ENCODE data around the gene KLHL10.
"Not testable (repeated sequence)": the region's sequence is repeated elsewhere in the genome, so short reads cannot be mapped to it uniquely, and the experiment has no call there.

KLHL10 gene

DNA sequence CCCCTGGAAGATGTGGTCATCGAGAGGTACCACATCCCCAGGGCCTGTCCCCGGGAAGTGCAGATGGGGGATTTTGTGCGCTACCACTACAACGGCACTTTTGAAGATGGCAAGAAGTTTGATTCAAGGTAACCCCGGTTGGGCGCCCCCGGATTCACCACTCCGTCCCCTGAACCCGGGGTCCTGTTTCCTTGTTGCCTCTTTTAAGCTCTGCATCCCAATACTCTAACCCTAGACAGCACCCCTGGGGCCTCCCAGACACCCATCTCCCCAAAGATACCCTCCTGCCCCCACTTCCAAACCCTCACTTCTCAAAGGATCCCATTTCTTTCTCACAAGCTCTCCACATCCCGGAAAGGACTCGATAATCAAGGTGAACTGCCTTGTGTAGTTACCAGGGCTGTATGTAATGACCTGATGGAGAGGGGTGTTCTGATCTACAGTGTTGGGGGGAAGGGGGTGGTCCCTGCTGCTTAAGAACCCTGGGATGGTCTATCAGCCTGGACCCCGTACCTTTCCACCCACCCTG is 24.4 kb upstream of the KLHL10 start:
- DNase-seq (ENCODE audit: low read depth) = no peak

DNA sequence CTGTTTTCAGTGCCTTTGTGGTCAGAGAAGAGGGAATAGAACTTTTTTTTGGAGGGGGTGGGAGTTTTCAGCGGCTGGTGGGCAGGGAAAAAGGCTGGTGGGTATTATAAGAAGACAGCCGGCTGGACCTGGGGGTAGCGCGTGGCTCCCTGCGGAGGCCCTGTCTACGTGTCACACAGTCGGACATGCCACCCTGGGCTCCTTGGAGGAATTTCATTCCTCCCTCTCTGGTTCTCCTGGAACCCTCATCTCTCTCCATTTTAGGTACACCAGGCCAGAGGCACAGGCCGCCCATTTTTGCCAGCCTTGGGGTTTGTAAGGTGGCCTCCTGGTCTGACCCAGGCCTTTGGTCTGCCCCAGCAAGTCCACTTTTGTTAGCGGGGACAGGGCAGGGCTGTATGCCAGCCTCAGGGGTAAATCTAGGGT is 23.9 kb upstream of the KLHL10 start:
- DNase-seq (ENCODE audit: low read depth) = no peak

DNA sequence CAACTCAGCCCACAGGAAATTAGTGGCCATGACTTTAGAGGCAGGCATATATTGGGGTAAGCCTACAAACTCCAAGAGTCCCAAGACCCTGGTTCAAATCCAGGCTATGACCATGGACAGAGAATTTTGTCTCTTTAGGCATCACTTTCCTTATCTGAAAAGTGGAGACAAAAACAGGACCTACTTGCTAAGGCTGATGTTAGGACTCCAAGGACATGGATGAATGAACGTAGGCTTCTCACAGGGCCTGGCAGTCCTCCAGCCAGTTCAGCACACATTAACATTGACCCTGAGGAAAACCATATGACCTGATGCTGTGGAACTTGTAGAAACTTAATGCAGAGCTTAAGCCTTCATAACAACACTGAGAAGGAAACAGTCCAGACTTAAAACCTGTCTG is 23.4 kb upstream of the KLHL10 start:
- DNase-seq (ENCODE audit: low read depth) = peak; percentile 67

DNA sequence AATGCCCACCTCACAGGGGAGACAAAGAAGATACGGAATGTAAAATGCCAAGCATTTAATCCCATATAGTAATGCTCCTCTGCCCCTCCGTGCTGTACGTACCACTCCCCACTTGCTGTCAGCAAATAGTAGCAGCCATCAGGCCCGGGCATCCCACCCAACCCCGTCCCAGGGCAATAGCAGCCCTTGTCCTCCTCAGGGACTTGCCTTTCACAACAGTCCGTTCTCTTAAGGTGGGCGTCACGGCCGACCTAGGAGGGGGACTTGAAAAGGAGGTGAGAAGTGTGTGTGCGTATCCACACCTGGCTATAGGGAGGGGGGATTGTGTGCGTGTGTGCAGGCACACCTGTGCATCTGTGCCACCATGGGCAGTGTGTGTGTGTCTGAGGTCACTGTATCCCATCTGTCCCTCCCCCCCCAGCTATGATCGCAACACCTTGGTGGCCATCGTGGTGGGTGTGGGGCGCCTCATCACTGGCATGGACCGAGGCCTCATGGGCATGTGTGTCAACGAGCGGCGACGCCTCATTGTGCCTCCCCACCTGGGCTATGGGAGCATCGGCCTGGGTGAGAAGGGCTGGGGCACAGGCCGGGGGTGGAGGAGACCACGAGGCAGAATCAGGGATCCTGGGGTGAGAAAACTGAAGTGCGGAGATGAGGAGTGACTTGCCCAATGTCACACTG is 20.8 kb upstream of the KLHL10 start:
- no peak for DNase-seq (ENCODE audit: low read depth)

DNA sequence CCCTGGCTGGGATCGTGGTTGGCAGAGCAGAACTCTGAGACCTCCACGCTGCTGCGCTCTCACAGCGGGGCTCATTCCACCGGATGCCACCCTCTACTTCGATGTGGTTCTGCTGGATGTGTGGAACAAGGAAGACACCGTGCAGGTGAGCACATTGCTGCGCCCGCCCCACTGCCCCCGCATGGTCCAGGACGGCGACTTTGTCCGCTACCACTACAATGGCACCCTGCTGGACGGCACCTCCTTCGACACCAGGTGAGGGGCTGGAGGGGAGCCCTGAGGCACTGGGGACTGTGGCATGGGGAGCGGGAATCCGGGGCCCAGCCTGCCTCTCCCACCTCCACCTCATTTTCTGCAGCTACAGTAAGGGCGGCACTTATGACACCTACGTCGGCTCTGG is 19.6 kb upstream of the KLHL10 start:
- DNase-seq (ENCODE audit: low read depth) = no peak

DNA sequence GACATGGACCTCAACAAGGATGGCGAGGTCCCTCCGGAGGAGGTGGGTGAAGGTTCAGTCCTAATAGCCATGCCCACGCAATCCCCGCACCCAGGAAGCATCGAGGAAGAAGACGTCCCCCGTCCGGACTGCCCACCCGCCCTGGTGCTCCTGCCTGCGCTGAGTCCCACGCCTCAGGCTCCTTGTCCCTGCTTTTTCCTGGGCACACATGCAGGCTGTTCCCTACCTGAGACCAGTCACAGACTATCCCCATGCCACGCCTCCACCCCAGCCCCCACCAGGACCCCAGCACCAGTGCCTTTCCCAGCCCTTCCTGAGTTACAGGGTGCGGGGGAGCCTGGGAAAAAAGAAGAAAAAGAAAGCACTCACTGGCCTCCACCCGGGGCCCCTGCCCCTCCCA is 15.8 kb upstream of the KLHL10 start:
- no peak for DNase-seq (ENCODE audit: low read depth)

DNA sequence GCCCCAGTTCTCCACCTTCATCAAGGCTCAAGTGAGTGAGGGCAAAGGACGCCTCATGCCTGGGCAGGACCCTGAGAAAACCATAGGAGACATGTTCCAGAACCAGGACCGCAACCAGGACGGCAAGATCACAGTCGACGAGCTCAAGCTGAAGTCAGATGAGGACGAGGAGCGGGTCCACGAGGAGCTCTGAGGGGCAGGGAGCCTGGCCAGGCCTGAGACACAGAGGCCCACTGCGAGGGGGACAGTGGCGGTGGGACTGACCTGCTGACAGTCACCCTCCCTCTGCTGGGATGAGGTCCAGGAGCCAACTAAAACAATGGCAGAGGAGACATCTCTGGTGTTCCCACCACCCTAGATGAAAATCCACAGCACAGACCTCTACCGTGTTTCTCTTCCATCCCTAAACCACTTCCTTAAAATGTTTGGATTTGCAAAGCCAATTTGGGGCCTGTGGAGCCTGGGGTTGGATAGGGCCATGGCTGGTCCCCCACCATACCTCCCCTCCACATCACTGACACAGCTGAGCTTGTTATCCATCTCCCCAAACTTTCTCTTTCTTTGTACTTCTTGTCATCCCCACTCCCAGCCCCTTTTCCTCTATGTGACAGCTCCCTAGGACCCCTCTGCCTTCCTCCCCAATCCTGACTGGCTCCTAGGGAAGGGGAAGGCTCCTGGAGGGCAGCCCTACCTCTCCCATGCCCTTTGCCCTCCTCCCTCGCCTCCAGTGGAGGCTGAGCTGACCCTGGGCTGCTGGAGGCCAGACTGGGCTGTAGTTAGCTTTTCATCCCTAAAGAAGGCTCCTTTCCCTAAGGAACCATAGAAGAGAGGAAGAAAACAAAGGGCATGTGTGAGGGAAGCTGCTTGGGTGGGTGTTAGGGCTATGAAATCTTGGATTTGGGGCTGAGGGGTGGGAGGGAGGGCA is 15.1 kb upstream of the KLHL10 start:
- DNase-seq (ENCODE audit: low read depth) = no peak

DNA sequence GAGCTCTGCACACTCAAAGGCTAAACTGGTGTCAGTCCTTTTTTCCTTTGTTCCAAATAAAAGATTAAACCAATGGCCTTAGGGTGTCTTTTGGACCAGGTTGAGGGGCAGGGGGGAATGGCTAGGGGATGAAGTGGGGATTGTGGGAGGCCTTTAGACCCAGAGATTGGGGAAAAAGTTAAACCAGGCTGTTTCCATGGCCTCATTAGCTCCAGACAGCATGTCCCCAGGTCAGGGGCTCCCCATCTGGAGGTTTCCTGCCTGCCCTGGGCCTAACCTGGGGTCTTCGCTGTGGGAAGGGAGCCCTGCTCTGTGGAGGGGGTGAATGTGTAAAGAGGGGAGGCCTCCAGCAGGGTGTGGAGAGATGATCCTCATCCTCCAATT is 14.5 kb upstream of the KLHL10 start:
- no peak for DNase-seq (ENCODE audit: low read depth)

DNA sequence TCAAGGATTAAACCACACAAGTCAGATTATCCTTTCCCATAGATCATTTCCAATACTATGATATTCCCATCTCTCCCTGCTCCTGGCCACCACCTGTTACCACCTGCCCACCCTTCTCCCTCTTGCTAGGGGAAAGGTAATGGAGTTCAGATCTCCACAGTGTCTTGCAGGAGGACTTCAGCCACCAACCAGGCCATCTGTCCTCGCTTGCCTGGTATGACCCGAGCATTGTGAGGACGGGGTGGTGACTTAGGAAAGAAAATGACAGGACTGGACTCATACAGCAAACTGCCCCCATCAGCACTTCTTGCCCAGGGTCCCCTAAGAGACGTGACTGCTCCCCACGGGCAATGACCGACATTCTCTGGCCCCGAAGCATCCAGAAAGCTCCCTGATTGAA is 14.0 kb upstream of the KLHL10 start:
- DNase-seq (ENCODE audit: low read depth) = no peak

DNA sequence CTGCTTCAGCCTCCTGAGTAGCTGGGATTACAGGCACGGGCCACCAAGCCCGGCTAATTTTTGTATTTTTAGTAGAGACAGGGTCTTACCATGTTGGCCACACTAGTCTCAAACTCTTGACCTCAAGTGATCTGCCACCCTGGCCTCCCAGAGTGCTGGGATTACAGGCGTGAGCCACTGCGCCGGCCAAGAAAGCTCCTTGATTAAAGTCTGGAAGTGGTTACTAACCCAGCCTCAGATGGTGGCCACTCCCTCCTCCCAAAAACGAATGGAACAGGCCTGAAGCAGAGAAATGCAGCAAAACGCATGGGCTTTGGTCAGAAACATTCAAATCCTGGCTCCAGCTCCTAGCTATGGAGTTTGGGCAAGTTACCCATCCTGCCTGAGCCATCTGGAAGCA is 13.5 kb upstream of the KLHL10 start:
- DNase-seq (ENCODE audit: low read depth) = no peak

DNA sequence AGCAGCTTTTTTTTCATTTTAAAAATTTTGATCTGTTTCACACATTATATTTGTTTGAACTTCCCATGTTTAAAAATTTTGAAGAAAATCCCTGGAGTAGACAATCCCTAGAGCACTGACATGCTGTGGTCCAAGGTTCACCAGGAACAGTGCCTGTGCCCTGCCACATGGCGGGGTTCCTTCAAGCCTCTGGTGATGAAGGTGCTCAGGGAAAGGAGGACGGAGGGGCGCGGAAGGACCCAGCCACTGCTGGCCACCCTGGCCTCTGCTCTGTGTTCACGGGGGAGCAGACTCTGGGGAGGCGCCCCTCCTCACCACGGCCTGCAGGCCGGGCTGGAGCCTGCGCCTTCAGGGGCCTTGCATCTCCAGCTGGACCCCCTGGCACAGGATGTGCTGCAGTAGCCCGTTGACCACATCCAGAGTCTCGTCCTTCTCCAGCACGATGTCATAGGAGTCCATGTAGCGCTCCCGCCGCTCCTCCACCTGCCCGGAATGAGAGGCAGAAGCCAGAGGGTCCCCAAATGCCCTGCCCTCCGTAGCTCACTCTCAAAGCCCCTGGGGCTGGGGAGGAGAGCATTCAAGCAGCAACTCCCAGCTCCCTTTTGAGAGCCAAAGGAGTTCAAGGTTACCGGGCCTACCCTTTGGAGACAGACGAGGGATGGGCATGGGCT is 12.3 kb upstream of the KLHL10 start:
- DNase-seq (ENCODE audit: low read depth) = no peak

DNA sequence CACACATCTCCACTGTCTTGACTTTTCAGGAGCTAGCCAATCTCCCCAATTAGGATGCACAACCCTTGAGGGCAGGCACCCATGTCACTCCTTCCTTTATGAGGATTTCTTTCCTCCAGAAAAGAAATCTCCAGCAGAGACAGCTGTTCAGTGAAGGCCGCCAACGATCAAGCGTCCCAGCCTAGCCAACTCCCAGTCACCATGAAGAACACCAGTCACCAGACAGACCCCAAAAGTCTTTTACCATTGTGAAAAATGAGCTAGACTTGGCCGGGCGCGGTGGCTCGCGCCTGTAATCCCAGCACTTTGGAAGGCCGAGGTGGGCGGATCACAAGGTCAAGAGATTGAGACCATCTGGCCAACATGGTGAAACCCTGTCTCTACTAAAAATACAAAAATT is 7.7 kb upstream of the KLHL10 start:
- not testable (repeated sequence) for DNase-seq (ENCODE audit: low read depth)

DNA sequence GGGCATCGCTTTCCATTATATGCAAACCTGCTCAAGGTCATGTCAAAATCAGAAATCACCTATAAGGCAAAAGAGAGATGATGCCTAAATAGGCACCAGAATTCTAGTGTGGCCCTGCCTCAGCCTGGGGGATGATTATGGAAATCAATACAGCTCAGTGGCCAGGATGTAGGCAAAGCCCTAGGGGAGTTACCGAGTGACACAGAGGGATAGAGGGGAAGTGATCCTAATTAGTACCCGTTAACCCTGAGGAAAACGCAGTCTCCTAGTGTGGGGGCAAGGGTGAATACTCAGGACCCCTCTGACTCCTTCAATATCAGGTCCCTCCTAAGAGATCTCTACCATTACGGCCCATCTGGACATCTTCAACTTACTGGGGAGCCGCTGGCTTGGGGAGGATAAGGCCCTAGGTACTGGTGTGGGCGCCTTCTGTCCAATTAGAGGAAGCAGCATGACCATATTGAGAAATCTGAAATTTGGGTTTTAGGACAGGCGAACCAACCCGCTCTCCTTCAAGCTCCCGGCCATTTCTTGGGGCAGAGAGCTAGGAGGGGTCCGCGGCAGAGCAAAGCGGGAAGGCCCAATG is 2.3 kb upstream of the KLHL10 start:
- DNase-seq (ENCODE audit: low read depth) = no peak

DNA sequence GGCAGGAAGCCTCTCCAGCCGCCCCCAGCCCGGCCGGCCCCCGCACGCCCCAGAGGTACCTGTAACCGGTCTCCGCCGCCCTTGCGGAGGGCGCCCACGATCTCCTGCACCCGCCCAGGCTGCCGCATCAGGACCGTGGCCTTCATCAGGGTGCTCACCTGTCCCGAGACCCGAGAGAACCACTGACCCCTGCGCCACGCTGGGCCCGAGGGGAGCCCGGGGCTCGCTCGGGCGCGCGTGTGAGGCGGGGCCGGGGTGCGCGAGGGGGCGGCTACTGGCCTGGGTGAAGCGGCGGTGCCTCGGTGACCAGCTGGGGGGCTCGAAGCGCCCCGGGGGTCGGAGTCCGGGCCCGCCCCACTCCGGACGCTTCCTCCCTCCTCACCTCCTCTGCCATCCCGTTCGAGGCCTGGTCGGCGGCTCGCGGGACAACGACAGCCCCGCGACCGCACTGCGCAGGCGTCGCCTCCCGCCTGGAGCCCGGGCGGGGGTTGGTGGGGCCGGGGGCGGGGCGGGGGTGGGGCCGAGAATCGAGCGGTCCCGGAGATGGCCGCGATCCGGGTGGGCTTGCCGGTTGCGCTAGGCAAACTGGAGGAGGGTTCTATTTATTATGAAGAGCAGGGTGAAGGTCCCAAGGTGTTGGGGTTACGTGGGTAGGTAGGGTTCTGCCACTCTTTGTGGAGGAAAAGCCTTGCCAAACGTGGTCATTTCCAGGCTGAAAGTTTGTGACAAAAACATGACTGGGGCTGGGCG is 1.6 kb upstream of the KLHL10 start, which contains the start of gene NT5C3B:
Gene NT5C3B, minus strand, starts transcription at position 433 of the 750 bp plus-strand sequence. Its CDS starts 39 bp downstream, at position 394.
- DNase-seq (ENCODE audit: low read depth) = no peak

DNA sequence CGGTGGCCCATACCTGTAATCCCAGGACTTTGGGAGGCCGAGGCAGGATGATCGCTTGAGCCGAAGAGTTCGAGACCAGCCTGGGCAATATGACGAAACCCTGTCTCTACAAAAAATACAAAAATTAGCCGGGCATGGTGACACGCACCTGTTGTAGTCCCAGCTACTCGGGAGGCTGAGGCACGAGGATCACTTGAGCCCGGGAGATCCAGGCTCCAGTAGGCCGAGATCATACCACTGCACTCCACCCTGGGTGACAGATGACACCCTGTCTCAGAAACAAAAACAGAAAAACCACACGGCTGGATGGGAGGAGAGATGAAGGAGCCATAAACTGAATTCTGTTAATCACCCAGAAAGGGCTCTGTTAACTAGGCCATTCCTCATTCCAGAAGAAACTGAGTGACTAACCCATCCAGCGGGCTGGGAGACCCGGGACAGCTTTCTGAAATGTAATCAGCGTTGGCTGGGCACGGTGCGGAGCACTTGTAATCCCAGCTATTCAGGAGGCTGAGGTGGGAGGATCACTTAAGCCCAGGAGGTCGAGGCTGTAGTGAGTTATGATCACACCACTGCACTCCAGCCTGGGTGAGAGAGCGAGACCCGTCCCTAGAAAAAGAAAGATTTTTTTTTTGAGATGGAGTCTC is 952 bp upstream of the KLHL10 start:
- DNase-seq (ENCODE audit: low read depth) = no peak

DNA sequence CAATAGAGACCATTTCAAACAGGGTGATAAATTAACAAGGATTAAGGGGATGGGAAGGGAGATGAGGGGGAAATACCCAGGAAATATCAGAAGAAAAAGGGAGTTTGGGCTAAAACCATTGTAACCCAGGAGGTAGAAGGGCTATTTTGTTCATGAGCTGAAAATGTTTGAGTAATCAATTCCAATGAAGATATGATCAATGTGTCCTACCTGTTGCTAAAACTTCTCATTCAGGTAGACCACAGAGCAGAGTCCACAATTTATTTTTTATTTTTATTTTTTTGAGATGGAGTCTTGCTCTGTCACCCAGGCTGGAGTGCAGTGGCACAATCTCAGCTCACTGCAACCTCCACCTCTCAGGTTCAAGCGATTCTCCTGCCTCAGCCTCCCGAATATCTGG is 1.8 kb downstream of the KLHL10 start:
- not testable (repeated sequence) for DNase-seq (ENCODE audit: low read depth)

DNA sequence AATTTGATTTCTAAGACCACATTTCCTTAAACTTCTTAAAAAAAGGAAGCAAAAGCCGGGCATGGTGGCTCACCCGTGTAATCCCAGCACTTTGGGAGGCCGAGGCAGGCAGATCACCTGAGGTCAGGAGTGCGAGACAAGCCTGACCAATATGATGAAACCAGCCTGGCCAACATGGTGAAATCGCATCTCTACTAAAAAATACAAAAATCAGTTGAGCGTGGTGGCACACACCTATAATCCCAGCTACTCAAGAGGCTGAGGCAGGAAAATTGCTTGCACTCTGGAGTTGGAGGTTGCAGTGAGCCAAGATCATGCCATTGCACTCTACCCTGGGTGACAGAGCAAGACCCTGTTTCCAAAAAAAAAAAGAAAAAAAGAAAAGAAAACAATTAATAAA is 3.2 kb downstream of the KLHL10 start:
- not testable (repeated sequence) for DNase-seq (ENCODE audit: low read depth)

DNA sequence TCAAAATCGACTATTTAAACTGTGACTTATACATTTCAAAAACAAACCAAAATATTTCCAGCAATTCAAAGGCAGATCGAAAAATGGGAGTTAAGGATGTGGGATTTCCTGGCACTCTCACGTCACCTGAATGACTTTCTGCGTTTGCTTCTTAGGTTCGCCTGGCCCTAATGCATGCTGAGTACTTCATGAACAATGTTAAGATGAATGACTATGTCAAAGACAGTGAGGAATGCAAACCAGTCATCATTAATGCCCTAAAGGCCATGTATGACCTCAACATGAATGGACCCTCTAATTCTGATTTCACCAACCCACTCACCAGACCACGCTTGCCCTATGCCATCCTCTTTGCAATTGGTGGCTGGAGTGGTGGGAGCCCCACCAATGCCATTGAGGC is 7.3 kb downstream of the KLHL10 start:
- DNase-seq (ENCODE audit: low read depth) = no peak

DNA sequence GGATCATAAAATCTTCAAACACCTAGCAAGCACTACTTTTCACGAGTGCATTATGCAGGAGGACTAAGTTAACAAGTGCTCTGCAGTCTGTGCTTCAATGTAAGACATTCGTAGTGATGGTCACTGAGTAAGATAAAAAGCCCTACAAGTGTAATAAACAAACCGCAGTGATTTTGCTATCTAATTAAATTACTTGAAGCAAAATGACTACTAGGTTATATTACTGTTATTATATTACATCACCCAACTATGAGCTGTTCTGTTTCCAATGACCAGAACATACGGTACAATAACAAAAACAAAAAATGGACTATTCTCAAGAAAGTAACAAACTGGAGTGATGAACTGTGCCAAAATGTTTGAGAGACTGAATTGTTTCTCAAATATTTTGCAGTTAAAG is 11.2 kb downstream of the KLHL10 start:
- peak; percentile 28 for DNase-seq (ENCODE audit: low read depth)

DNA sequence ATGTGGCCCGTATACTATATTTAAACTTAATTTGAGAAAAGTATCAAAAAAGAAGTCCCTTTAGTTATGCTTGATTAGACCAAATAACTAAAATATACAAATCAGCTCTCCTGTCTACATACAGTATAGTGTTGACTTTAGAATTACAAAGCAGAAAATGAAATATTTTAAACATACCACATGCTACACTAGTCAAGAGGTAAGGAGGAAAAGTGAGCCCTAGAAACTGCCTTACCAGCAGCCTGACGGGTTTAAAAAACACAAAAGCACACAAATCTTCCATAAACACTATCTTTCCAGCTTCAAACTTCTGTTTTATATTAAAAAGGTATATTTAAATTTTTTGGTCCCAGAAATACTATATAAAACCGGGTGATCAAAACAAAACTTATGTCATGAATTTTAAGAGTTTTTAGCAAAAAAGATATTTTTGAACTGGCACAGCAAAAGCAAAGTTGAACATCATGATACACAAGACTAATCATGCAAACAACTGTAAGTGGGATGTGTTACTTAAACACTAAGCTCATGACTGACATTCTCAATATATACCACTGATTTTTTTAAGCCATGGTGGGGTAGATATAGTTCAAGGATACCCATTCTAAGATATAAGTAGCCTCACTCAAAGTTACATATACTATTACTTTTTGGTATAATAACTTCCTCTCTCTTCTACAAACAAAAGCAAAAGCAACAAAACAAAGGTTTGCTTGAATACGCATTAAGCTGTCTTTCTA is 11.8 kb downstream of the KLHL10 start:
- no peak for DNase-seq (ENCODE audit: low read depth)

Data from iris pigment epithelial cell (primary cell).